ENCODE data around the gene ANO3. TPM values are rescaled to one million over a fixed set of nuclear protein-coding genes. Genes with fewer than 3 reads are reported as not detected.

ANO3 gene
- total and polyA plus RNA-seq, 4 donors, result under 0.01 to 2.0 (median 0.40) TPM

DNA sequence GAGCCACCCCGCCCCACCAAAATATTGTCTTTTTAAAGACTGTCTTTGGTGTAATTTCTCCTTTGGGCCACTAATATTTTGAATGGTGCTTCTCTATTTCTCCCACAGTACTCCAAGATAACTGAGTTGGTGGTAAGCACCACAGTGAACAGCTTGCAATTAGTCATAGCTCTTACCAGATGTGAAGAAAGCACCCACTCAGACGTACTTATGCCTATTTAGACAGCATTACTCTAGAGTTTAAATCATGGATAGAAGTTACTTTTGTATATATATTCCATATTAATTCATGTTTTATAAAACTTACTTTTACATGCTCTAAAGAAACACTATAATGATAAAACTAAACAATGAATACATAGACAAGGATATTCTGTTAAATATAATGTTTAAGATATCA lies 12.7 kb downstream of the ANO3 start:
- WGBS, result 73% methylated on average over 2 of the region's 2 CpGs
- H3K4me1 ChIP-seq (ENCODE audit: control insufficient read depth in 4 of 4, insufficient read depth in 4 of 4, low read length in 3 of 4), result no peaks in the 10 kb centered on the region
- H3K27ac ChIP-seq (ENCODE audit: low read depth in 1 of 2, low read length in 2 of 2), result no peak overlapping the region
- H3K9me3 ChIP-seq (ENCODE audit: control insufficient read depth in 4 of 4, low read length in 3 of 4), result no peaks in the 10 kb centered on the region
- DNase-seq (ENCODE audit: low spot score), result no peak
- TF ChIP-seq, protein P1, sequence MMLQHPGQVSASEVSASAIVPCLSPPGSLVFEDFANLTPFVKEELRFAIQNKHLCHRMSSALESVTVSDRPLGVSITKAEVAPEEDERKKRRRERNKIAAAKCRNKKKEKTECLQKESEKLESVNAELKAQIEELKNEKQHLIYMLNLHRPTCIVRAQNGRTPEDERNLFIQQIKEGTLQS (IDR thresholded peaks at IDR 0.05), result no peak
- TF ChIP-seq MAX (IDR thresholded peaks at IDR 0.05) (no peak), HNF4G (IDR thresholded peaks at IDR 0.05) (no peak)
- no peak overlapping the region for H3K4me3 ChIP-seq (ENCODE audit: low read depth in 1 of 3, low read length in 3 of 3)
- H3K9ac ChIP-seq (ENCODE audit: low read depth in 1 of 2, low read length in 2 of 2), result no peak overlapping the region
- H3K27me3 ChIP-seq (ENCODE audit: control insufficient read depth in 4 of 4, insufficient read depth in 4 of 4, low read length in 3 of 4), result no peaks in the 10 kb centered on the region
- no peaks in the 10 kb centered on the region for H3K36me3 ChIP-seq (ENCODE audit: control insufficient read depth in 4 of 4, insufficient read depth in 3 of 4, low read depth in 1 of 4, low read length in 3 of 4)

- 55% methylated on average over 5 of the region's 5 CpGs for WGBS
- no peaks in the 10 kb centered on the region for H3K4me1 ChIP-seq (ENCODE audit: control insufficient read depth in 4 of 4, insufficient read depth in 4 of 4, low read length in 3 of 4)
- H3K9ac ChIP-seq (ENCODE audit: low read depth in 1 of 2, low read length in 2 of 2), result no peak overlapping the region
- H3K9me3 ChIP-seq (ENCODE audit: control insufficient read depth in 4 of 4, low read length in 3 of 4), result no peaks in the 10 kb centered on the region
- no peak overlapping the region for H3K27ac ChIP-seq (ENCODE audit: low read depth in 1 of 2, low read length in 2 of 2)
- H3K27me3 ChIP-seq (ENCODE audit: control insufficient read depth in 4 of 4, insufficient read depth in 4 of 4, low read length in 3 of 4), result no peaks in the 10 kb centered on the region
- no peaks in the 10 kb centered on the region for H3K36me3 ChIP-seq (ENCODE audit: control insufficient read depth in 4 of 4, insufficient read depth in 3 of 4, low read depth in 1 of 4, low read length in 3 of 4)
- DNase-seq (ENCODE audit: low spot score), result no peak
- no peak overlapping the region for H3K4me3 ChIP-seq (ENCODE audit: low read depth in 1 of 3, low read length in 3 of 3)
- no peak for TF ChIP-seq MAX (IDR thresholded peaks at IDR 0.05)
- no peak for TF ChIP-seq RAD21 (IDR thresholded peaks at IDR 0.05)
- TF ChIP-seq EGR1 (IDR thresholded peaks at IDR 0.05; ENCODE audit: low read depth in 2 of 2), result no peak
- no peak for TF ChIP-seq HNF4A (conservative IDR thresholded peaks at IDR 0.05)
- TF ChIP-seq NR2F2 (IDR thresholded peaks at IDR 0.05), result no peak
- no peak for TF ChIP-seq YY1 (IDR thresholded peaks at IDR 0.05)
- TF ChIP-seq FOXA2 (IDR thresholded peaks at IDR 0.05), result no peak
- TF ChIP-seq FOXA1 (IDR thresholded peaks at IDR 0.05), result no peak
- TF ChIP-seq, protein P2, sequence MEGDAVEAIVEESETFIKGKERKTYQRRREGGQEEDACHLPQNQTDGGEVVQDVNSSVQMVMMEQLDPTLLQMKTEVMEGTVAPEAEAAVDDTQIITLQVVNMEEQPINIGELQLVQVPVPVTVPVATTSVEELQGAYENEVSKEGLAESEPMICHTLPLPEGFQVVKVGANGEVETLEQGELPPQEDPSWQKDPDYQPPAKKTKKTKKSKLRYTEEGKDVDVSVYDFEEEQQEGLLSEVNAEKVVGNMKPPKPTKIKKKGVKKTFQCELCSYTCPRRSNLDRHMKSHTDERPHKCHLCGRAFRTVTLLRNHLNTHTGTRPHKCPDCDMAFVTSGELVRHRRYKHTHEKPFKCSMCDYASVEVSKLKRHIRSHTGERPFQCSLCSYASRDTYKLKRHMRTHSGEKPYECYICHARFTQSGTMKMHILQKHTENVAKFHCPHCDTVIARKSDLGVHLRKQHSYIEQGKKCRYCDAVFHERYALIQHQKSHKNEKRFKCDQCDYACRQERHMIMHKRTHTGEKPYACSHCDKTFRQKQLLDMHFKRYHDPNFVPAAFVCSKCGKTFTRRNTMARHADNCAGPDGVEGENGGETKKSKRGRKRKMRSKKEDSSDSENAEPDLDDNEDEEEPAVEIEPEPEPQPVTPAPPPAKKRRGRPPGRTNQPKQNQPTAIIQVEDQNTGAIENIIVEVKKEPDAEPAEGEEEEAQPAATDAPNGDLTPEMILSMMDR (IDR thresholded peaks at IDR 0.05; ENCODE audit: low read depth, low read length, missing input control), result no peak
Measured at GRCh38 chr11:26348776-26349175, 16.8 kb downstream of the ANO3 start.

DNA sequence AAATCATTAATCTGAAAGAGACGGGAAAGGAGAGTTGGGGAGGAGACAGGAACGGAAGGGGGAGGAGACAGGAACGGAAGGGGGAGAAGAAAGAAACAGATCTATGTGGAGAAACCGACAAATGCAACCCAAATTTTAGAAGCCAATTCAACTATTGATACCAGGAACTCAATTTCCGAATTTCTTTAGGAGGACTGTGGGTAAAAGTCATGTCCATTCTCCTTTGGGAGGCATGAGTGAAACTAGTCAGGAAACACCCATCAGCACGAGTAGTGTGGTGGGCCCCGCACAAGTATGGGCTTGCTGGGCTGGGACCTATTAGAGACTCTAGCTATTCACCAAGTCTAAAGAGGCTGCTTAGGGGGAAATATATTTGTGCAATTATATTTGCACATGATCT lies 18.1 kb downstream of the ANO3 start:
- H3K4me1 ChIP-seq (ENCODE audit: control insufficient read depth in 4 of 4, insufficient read depth in 4 of 4, low read length in 3 of 4), result no peaks in the 10 kb centered on the region
- H3K27me3 ChIP-seq (ENCODE audit: control insufficient read depth in 4 of 4, insufficient read depth in 4 of 4, low read length in 3 of 4), result no peaks in the 10 kb centered on the region
- no peak overlapping the region for H3K27ac ChIP-seq (ENCODE audit: low read depth in 1 of 2, low read length in 2 of 2)
- no peak overlapping the region for H3K4me3 ChIP-seq (ENCODE audit: low read depth in 1 of 3, low read length in 3 of 3)
- 79% methylated on average over 7 of the region's 7 CpGs for WGBS
- TF ChIP-seq EGR1 (IDR thresholded peaks at IDR 0.05; ENCODE audit: low read depth in 2 of 2) (no peak), RAD21 (IDR thresholded peaks at IDR 0.05) (no peak), TAF1 (conservative IDR thresholded peaks at IDR 0.05) (no peak), NR2F2 (IDR thresholded peaks at IDR 0.05) (no peak), YY1 (IDR thresholded peaks at IDR 0.05) (no peak), JUND (IDR thresholded peaks at IDR 0.05) (no peak), ZBTB33 (IDR thresholded peaks at IDR 0.05) (no peak), HNF4A (conservative IDR thresholded peaks at IDR 0.05) (no peak)
- TF ChIP-seq, protein P2 (IDR thresholded peaks at IDR 0.05; ENCODE audit: low read depth, low read length, missing input control), result no peak
- H3K9ac ChIP-seq (ENCODE audit: low read depth in 1 of 2, low read length in 2 of 2), result no peak overlapping the region
- DNase-seq (ENCODE audit: low spot score), result no peak
- no peaks in the 10 kb centered on the region for H3K36me3 ChIP-seq (ENCODE audit: control insufficient read depth in 4 of 4, insufficient read depth in 3 of 4, low read depth in 1 of 4, low read length in 3 of 4)
- no peaks in the 10 kb centered on the region for H3K9me3 ChIP-seq (ENCODE audit: control insufficient read depth in 4 of 4, low read length in 3 of 4)
